Stimulated activated CD4-positive, alpha-beta T cell treated with anti-CD3 and anti-CD28 coated beads, TNF-alpha, amount 100 ng/mL, for 1 hour (primary cell): ENCODE results near the gene ARHGAP26.

Experiments used
- DNase-seq, 3 donors: peaks; one replicate each; pipeline ENCODE4 v3.0.0-alpha.2; 2020; ENCODE audit warnings: low read depth in 3 of 3, low spot score in 1 of 3

Gene ARHGAP26

GRCh38 chr5:143213231-143213850, 443.2 kb downstream of the ARHGAP26 start:
- no peak for DNase-seq

- no peak for DNase-seq
Observed at GRCh38 chr5:143213851-143214363, 443.7 kb downstream of the ARHGAP26 start.

GRCh38 chr5:143214458-143214857, 444.3 kb downstream of the ARHGAP26 start:
- DNase-seq, result no peak

GRCh38 chr5:143214890-143215289, 444.7 kb downstream of the ARHGAP26 start:
- DNase-seq, result no peak

- DNase-seq, result no peak
Observed at GRCh38 chr5:143215690-143216089, 445.5 kb downstream of the ARHGAP26 start.

GRCh38 chr5:143216211-143216610, 446.0 kb downstream of the ARHGAP26 start:
- DNase-seq, result no peak

GRCh38 chr5:143217065-143217803, 447.1 kb downstream of the ARHGAP26 start:
- no peak for DNase-seq

GRCh38 chr5:143217804-143218160, 447.6 kb downstream of the ARHGAP26 start:
- DNase-seq, result no peak

GRCh38 chr5:143218517-143219170, 448.5 kb downstream of the ARHGAP26 start:
- no peak for DNase-seq

- no peak for DNase-seq
Observed at GRCh38 chr5:143219696-143220095, 449.5 kb downstream of the ARHGAP26 start.

- DNase-seq, result no peak
Observed at GRCh38 chr5:143220748-143221251, 450.6 kb downstream of the ARHGAP26 start.

GRCh38 chr5:143222287-143223231, 452.4 kb downstream of the ARHGAP26 start:
- DNase-seq, result peak in 1 of 3 donors; percentile 10

- DNase-seq, result no peak
Observed at GRCh38 chr5:143224672-143225071, 454.5 kb downstream of the ARHGAP26 start.

GRCh38 chr5:143225511-143225910, 455.3 kb downstream of the ARHGAP26 start:
- DNase-seq, result no peak

GRCh38 chr5:143226361-143226760, 456.2 kb downstream of the ARHGAP26 start:
- DNase-seq, result no peak

- DNase-seq, result no peak
Observed at GRCh38 chr5:143226872-143227271, 456.7 kb downstream of the ARHGAP26 start.

- DNase-seq, result no peak
Observed at GRCh38 chr5:143227301-143227700, 457.1 kb downstream of the ARHGAP26 start.

- DNase-seq, result no peak
Observed at GRCh38 chr5:143228597-143229293, 458.6 kb downstream of the ARHGAP26 start.

GRCh38 chr5:143229426-143229895, 459.3 kb downstream of the ARHGAP26 start:
- DNase-seq, result no peak
